ENCODE data around the gene BEGAIN. TPM values are rescaled to one million over a fixed set of nuclear protein-coding genes. Genes with fewer than 3 reads are reported as not detected.

Gene BEGAIN
- total and polyA plus RNA-seq, 2 experiments from 2014 or later = not detected

DNA sequence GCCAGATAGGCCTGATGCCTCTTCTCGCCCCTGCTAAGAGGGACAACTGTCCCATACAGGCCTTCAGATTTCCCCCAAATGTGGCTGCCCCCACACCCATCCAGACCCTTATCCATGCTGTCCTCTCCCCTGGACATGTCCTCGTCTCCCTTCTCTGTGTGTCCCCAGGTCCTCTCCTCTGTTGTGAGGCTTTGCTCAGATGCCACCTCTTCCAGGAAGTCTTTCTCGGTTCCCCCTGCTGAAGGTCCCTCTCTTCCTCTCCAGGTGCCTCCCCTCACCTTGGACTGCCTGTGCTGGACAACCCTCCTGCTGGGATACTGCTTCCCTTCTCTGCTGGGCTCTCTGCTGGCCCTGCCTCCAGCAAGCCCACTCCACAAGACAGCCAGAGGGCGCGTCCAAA is 33.7 kb downstream of the BEGAIN start:
- no peaks in the 10 kb centered on the region for H3K9me3 ChIP-seq (ENCODE audit: low read depth)
- no peak for DNase-seq (ENCODE audit: low read depth in 1 of 2, low spot score in 1 of 2)
- no peak overlapping the region for H3K27ac ChIP-seq
- TF ChIP-seq, protein P1, sequence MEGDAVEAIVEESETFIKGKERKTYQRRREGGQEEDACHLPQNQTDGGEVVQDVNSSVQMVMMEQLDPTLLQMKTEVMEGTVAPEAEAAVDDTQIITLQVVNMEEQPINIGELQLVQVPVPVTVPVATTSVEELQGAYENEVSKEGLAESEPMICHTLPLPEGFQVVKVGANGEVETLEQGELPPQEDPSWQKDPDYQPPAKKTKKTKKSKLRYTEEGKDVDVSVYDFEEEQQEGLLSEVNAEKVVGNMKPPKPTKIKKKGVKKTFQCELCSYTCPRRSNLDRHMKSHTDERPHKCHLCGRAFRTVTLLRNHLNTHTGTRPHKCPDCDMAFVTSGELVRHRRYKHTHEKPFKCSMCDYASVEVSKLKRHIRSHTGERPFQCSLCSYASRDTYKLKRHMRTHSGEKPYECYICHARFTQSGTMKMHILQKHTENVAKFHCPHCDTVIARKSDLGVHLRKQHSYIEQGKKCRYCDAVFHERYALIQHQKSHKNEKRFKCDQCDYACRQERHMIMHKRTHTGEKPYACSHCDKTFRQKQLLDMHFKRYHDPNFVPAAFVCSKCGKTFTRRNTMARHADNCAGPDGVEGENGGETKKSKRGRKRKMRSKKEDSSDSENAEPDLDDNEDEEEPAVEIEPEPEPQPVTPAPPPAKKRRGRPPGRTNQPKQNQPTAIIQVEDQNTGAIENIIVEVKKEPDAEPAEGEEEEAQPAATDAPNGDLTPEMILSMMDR (IDR thresholded peaks at IDR 0.05; ENCODE audit: low read depth, low read length) = no peak
- no peaks in the 10 kb centered on the region for H3K36me3 ChIP-seq
- H3K27me3 ChIP-seq = no peaks in the 10 kb centered on the region
- H3K4me1 ChIP-seq (ENCODE audit: low read depth) = no peaks in the 10 kb centered on the region
- no peak overlapping the region for H3K4me3 ChIP-seq

DNA sequence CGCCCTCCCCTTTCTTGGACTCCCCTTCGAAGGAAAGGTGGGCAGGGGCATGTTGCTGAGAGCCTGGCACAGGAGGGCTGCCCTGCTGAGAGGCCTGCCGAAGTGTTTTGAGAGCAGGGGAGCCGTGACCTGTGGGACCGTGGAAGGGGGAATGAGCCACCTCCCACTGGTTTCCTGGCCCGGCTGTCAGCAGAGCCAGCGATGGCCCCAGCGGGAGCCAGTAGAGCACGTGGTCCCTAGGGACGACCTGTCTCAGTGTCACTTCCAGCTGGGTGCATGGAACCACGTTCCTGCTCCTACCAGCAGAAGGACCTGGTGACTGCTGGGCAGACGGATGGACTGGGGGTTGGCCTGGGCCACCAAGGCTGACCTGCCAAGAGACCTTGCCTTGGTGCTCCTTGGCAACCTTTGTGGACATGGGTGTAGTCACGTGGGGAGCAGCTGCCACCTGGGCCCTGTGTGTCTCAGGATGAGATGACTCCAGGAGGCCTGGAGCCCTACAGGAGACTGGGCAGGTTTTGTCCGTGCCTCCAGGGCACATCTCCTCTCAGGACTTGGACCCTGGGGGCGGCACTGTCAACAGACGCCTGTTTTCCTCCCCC is 34.6 kb downstream of the BEGAIN start:
- Histone ChIP-seq H3K36me3 (no peaks in the 10 kb centered on the region), H3K27ac (no peak overlapping the region), H3K4me3 (no peak overlapping the region), H3K27me3 (no peaks in the 10 kb centered on the region), H3K4me1 (ENCODE audit: low read depth) (no peaks in the 10 kb centered on the region), H3K9me3 (ENCODE audit: low read depth) (no peaks in the 10 kb centered on the region)
- DNase-seq (ENCODE audit: low read depth in 1 of 2, low spot score in 1 of 2) = no peak
- TF ChIP-seq, protein P1 (IDR thresholded peaks at IDR 0.05; ENCODE audit: low read depth, low read length) = no peak

DNA sequence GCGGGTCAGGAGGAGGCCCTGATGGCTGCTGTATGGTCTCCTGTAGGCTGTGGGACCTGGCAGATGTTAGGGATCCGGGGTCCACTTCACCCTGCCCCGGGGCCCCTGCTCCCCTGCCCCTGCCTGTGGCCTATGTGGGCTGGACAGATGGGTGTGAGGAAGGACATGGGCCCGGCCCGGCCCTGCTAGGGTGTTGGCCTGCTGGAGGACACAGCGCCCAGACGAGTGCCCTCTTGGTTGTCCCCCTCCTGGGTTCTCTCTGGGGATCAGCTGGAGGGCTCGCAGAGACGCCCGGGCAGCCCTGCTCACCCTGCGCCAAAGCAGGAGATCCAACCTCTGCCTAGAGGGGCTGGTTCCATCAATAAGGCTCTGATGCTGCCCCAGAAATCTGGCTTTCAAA is 36.2 kb downstream of the BEGAIN start:
- Histone ChIP-seq H3K4me1 (ENCODE audit: low read depth) (no peaks in the 10 kb centered on the region), H3K9me3 (ENCODE audit: low read depth) (no peaks in the 10 kb centered on the region), H3K4me3 (no peak overlapping the region), H3K27me3 (peaks cover 8% of the 10 kb centered on the region), H3K36me3 (no peaks in the 10 kb centered on the region), H3K27ac (no peak overlapping the region)
- no peak for DNase-seq (ENCODE audit: low read depth in 1 of 2, low spot score in 1 of 2)
- TF ChIP-seq, protein P1 (IDR thresholded peaks at IDR 0.05; ENCODE audit: low read depth, low read length) = no peak

DNA sequence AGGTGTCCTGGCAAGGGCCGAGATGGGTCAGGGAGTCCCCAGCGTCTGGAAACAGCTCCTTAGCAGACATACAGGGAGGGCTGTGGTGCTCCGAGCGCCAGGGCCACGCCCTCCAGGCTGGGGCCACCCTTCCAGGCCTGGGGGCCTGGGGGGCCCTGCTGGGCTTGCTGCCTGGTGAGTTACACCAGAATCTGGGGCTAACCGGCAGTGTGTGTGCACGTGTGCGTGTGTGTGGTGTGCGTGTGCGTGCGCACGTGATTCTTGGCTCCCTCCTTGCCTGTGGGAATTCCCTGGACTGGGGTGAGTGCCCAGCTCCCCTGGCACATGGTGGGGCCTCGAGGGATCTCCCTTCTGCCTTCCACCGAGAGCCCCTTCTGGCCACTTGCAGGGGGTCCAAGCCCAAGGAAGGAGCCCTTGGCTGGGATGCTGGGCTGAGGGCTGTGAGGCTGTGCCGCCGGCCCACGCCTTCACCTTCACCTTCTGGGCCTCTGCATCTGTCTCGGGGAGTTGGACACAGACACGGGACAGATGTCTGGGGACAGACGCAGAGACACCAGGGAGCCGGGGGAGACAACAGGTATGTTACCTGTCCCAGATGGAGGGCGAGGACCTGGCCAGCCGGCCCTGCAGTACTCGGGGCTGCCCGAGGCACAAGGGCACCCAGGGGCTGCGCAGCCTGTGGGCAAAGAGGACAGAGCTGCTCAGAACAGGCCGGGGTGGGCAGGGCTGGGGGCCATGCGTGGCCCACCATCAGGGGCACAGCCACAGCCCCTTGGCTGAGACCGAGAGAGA is 37.2 kb downstream of the BEGAIN start:
- H3K4me1 ChIP-seq (ENCODE audit: low read depth) = no peaks in the 10 kb centered on the region

DNA sequence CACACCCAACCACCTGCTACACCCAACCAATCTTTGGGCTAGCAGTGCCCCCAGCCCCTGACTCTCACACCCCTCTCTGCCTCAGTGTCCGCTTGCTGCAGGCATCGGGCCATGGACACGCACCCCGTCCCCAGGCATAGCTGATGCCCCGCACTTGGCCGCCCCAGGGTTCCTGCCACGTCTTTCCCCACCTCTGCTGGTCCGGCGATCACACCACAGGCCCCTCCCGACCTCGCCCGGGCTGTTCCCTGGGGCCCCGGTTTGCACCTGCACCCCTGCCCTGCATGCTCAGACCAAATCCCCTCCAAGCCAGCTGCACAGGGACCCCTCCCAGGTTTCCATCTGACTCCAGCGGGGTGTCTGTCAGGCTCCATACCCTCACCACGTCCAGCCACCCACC is 38.3 kb downstream of the BEGAIN start:
- TF ChIP-seq, protein P1 (IDR thresholded peaks at IDR 0.05; ENCODE audit: low read depth, low read length) = no peak
- Histone ChIP-seq H3K4me3 (no peak overlapping the region), H3K4me1 (ENCODE audit: low read depth) (no peaks in the 10 kb centered on the region), H3K27me3 (peaks cover 8% of the 10 kb centered on the region), H3K9me3 (ENCODE audit: low read depth) (no peaks in the 10 kb centered on the region), H3K36me3 (no peaks in the 10 kb centered on the region), H3K27ac (no peak overlapping the region)
- DNase-seq (ENCODE audit: low read depth in 1 of 2, low spot score in 1 of 2) = no peak

More for the DNA sequence above, 37.2 kb downstream of the BEGAIN start:
- TF ChIP-seq, protein P1 (IDR thresholded peaks at IDR 0.05; ENCODE audit: low read depth, low read length) = no peak
- no peak overlapping the region for H3K27ac ChIP-seq
- no peak for DNase-seq (ENCODE audit: low read depth in 1 of 2, low spot score in 1 of 2)
- no peaks in the 10 kb centered on the region for H3K9me3 ChIP-seq (ENCODE audit: low read depth)
- no peaks in the 10 kb centered on the region for H3K36me3 ChIP-seq
- peaks cover 8% of the 10 kb centered on the region for H3K27me3 ChIP-seq
- no peak overlapping the region for H3K4me3 ChIP-seq
